IPS DF 6.9 (cell line): ENCODE data around the gene MAP2K7.

Source experiments
- DNase-seq: peaks from one replicate; pipeline ENCODE4 v3.0.0-alpha.2; 2013; ENCODE audit warnings: low read depth, low spot score
- H3K27ac ChIP-seq: one replicate; pipeline ENCODE4 v1.5.1; 2013; ENCODE audit warnings: low read length, control low read depth
- H3K27me3 ChIP-seq: 2 replicates; pipeline ENCODE4 v1.6.1; 2013; ENCODE audit warnings: mild to moderate bottlenecking, low read length; ENCODE audit not compliant: control insufficient read depth, insufficient read depth
- H3K36me3 ChIP-seq: 2 replicates; pipeline ENCODE4 v1.6.1; 2013; ENCODE audit warnings: low read length; ENCODE audit not compliant: control insufficient read depth, insufficient read depth
- H3K4me1 ChIP-seq: 2 replicates; pipeline ENCODE4 v1.6.1; 2013; ENCODE audit warnings: low read length; ENCODE audit not compliant: control insufficient read depth, insufficient read depth
- H3K4me3 ChIP-seq: 2 replicates; pipeline ENCODE4 v1.5.1; 2013; ENCODE audit warnings: mild to moderate bottlenecking, low read length
- H3K9me3 ChIP-seq: 2 replicates; pipeline ENCODE4 v1.6.1; 2013; ENCODE audit warnings: low read length, inconsistent platforms; ENCODE audit not compliant: control insufficient read depth, insufficient read depth
- WGBS: extraction: QIAGEN DNeasy Blood & Tissue Kit; methylation state at CpG from one replicate; pipeline ENCODE4 v1.1.7; 2013; ENCODE audit warnings: mixed read lengths, missing lambda C conversion rate; ENCODE audit not compliant: insufficient read length, insufficient coverage; 5-methylcytosine and 5-hydroxymethylcytosine counted together

The MAP2K7 gene

DNA sequence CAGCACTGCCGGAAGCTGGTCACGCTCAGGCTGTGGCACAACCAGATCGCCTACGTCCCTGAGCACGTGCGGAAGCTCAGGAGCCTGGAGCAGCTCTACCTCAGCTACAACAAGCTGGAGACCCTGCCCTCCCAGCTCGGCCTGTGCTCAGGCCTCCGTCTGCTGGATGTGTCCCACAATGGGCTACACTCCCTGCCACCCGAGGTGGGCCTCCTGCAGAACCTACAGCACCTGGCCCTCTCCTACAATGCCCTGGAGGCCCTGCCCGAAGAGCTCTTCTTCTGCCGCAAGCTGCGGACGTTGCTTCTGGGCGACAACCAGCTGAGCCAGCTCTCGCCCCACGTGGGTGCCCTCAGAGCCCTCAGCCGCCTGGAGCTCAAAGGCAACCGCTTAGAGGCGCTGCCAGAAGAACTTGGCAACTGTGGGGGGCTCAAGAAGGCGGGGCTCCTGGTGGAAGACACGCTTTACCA lies 3.2 kb upstream of the MAP2K7 start:
- no peak overlapping the region for H3K27ac ChIP-seq
- no peaks in the 10 kb centered on the region for H3K27me3 ChIP-seq
- no peaks in the 10 kb centered on the region for H3K9me3 ChIP-seq
- H3K4me3 ChIP-seq: no peak overlapping the region
- no CpG with 5 or more reads among the region's 21 CpGs for WGBS
- DNase-seq: no peak
- H3K4me1 ChIP-seq: no peaks in the 10 kb centered on the region
- H3K36me3 ChIP-seq: no peaks in the 10 kb centered on the region

DNA sequence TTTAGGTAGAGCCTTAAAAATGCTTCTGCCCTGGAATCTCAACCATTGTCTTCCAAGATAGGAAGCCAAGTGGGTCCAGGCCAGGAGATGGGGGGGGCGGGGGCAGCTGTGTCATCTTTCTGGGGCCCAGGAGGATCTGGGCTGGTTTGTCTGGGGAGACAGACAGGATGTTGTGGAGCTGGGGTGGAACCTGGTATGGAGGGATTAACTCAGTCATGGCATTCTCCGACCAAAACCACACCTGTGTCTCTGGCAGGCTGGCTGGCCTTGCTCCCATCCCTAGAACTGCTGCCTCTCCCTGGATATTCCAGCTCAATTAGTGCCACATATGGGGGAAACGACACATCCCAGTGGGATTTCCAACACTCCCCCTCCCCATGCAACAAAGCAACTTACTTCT lies 2.7 kb upstream of the MAP2K7 start:
- Histone ChIP-seq H3K4me3 (no peak overlapping the region), H3K27ac (no peak overlapping the region), H3K4me1 (no peaks in the 10 kb centered on the region), H3K27me3 (no peaks in the 10 kb centered on the region), H3K36me3 (no peaks in the 10 kb centered on the region), H3K9me3 (no peaks in the 10 kb centered on the region)
- WGBS: no CpG with 5 or more reads among the region's 3 CpGs
- no peak for DNase-seq

DNA sequence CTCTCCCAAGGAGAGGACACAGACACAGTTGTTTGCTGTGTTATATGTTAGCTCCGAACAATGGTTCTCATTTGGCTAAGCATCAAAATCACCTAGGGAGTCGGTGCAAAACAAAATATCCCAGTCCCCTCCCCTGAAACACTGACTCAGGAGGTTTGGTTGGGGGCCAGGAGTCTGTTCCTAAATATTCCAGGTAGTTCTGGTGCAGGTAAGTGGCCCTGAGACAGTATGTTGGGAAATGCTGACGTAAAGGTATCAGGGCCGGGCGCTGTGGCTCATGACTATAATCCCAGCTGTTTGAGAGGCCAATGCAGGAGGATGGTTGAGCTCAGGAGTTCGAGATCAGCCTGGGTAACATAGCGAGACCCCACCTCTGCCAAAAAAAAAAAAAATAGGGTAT lies 2.3 kb upstream of the MAP2K7 start:
- no CpG with 5 or more reads among the region's 7 CpGs for WGBS
- H3K36me3 ChIP-seq: no peaks in the 10 kb centered on the region
- H3K27me3 ChIP-seq: no peaks in the 10 kb centered on the region
- H3K4me1 ChIP-seq: no peaks in the 10 kb centered on the region
- H3K9me3 ChIP-seq: no peaks in the 10 kb centered on the region
- H3K4me3 ChIP-seq: no peak overlapping the region
- DNase-seq: no peak
- no peak overlapping the region for H3K27ac ChIP-seq

DNA sequence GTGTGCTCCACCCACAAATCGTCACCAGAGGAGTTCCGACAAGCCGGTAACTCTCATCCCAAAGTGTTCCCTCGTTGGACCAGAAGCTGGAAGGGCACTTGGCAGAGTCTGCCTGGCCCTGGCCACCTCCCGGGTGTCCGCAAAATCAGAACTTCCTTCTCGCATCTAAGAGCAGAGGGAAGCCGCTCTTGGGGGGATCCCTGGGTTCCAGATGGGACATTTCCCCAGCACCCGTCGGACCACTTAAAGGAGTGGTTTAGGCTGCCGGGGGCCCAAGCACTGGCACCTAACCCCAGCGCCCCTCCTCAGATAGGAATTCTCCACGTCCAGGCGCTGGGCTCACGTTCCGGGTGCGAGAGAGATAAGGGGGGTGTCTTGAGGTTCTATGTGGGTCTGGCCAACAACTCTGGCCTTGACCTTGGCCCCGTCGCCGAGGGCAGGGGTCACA lies 857 bp upstream of the MAP2K7 start:
- peaks cover 4% of the 10 kb centered on the region; the same call in 1 of the 2 replicates for H3K36me3 ChIP-seq
- peak overlapping the region; percentile 28; the same call in 1 of the 2 replicates for H3K4me3 ChIP-seq
- no CpG with 5 or more reads among the region's 20 CpGs for WGBS
- no peaks in the 10 kb centered on the region for H3K27me3 ChIP-seq
- H3K4me1 ChIP-seq: no peaks in the 10 kb centered on the region
- H3K9me3 ChIP-seq: no peaks in the 10 kb centered on the region
- DNase-seq: no peak
- H3K27ac ChIP-seq: no peak overlapping the region

DNA sequence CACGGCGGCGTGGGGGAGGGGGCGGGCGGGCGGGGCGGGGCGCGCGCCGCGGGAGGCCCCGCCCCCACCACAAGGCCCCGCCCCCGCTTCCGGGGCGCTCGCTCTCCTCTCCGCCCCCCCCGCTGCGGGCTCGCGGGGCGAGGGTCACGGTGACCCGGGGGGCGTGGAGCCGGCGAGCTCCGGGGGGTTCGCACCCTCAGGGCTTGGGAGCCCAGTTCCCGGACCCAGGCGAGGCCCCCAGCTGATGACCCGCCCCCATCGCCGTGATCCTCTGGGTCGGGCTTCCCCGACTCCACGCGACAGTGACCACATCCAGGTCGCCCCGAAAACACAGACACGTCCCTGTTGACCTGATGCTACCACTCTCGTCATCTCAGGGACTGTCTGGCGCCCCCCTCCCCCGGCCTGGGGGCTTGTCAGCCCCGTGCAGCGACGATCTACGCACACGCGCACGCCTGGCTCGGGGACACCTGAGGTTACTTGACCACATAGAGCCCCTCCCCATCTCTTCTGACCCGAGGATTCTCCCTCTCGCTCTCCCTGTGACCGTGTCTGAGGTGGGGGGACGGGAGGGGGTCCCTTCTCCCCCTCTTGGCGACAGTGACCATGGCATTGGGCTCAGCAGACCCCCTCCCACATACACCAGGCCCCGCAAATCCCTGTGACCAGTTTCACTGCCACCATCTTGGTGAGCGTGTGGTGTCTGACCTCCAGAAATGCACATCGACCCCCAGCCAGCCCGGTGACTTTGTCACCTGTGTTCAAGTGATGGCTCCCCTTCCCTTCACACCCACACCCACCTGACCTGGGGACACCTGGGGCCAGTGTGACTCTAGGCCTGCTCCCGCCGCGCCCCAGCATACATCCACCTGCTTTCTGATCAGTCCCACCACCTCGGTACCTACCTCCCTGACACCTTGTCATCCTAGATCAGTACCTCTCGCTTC lies 670 bp downstream of the MAP2K7 start:
- no peak for DNase-seq
- Histone ChIP-seq H3K36me3 (peaks cover 7% of the 10 kb centered on the region; the same call in 1 of the 2 replicates), H3K27me3 (no peaks in the 10 kb centered on the region), H3K9me3 (no peaks in the 10 kb centered on the region), H3K27ac (no peak overlapping the region), H3K4me3 (peak overlapping the region; percentile 61), H3K4me1 (no peaks in the 10 kb centered on the region)
- no CpG with 5 or more reads among the region's 68 CpGs for WGBS

DNA sequence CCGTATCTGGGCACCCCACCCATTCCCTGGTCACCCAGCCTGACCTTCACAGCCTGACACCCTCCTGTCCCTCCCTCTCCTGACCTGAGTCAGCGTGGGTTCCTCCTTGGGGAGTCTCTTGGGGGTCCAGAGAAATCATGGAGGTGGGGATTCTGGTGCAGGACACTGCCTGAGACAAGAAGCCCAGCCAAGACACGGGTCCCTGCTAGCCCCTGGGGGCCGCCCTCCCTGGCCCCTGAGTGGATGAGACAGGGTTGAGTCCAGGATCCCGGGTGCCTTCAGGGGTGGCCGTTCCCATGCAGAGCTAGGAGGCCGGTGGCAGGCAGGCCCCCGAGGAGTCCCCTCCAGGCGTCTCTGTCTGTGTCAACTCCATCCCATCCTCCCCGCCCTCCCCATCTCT lies 1.6 kb downstream of the MAP2K7 start:
- no peak overlapping the region for H3K4me3 ChIP-seq
- no peak for DNase-seq
- no peak overlapping the region for H3K27ac ChIP-seq
- H3K27me3 ChIP-seq: no peaks in the 10 kb centered on the region
- H3K9me3 ChIP-seq: no peaks in the 10 kb centered on the region
- peaks cover 10% of the 10 kb centered on the region for H3K36me3 ChIP-seq
- WGBS: no CpG with 5 or more reads among the region's 10 CpGs
- no peaks in the 10 kb centered on the region for H3K4me1 ChIP-seq

DNA sequence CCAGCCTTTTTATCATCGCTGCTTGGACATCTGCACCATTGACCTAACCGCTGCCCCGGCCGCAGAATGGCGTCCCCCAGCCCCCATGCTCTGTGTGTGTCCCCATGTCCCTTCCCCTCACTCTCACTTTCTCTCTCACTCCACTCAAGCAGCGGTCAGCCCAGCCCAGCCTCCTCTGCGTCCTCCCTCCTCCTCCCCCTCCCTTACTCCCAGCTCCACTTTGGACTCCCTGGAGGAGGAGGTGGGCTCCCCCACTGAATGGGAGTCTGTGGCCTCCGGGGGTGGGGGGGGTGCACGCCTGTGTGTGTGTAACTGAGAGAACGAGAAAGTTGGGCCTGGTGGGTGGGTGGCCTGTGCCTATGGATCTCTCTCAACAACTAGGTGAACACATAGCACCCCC lies 2.2 kb downstream of the MAP2K7 start:
- WGBS: no CpG with 5 or more reads among the region's 10 CpGs
- no peak for DNase-seq
- Histone ChIP-seq H3K4me3 (no peak overlapping the region), H3K9me3 (no peaks in the 10 kb centered on the region), H3K36me3 (peaks cover 16% of the 10 kb centered on the region), H3K27ac (no peak overlapping the region), H3K27me3 (no peaks in the 10 kb centered on the region), H3K4me1 (no peaks in the 10 kb centered on the region)

DNA sequence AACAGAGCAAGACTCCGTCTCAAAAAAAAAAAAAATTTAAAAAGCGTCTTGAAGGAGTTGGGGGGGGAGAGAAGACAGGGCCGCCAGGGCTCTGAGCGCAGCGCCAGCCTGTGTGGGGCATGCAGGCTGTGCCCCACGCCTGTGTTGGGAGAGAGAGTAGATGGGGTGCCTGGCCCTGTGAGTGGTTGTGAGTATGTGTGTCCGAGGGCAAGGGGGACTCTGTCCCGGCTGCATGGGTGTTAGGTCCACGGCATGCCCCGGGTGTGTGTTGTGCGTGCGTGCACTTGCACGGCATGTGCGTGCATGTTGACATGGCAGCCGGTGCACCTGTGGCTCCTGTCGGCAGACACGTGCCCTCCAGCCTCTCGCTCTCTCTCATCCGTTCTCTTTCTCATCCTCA lies 3.4 kb downstream of the MAP2K7 start:
- no CpG with 5 or more reads among the region's 19 CpGs for WGBS
- Histone ChIP-seq H3K4me3 (no peak overlapping the region), H3K36me3 (peaks cover 27% of the 10 kb centered on the region), H3K9me3 (no peaks in the 10 kb centered on the region), H3K27me3 (no peaks in the 10 kb centered on the region), H3K4me1 (no peaks in the 10 kb centered on the region), H3K27ac (no peak overlapping the region)
- DNase-seq: no peak

DNA sequence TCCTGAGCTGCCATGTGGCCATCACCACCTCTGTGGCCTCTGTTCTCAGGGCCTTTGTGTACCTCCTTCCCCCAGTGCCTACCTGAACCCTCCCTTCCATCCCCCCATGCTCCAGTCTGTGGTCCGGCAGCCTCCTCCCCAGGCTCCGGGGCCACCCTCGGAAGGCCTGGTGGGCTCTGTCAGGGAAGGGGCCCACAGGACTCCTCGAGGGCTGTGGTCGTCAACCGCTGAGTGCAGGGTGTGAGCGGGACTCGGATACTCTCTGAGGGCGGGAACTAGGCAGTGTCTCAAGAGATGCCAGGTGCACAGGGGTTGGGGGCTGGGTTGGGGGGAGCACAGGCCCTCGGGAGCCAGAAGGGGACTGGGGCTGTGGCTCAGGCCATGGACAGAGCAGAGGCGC lies 3.9 kb downstream of the MAP2K7 start:
- Histone ChIP-seq H3K4me1 (no peaks in the 10 kb centered on the region), H3K27me3 (no peaks in the 10 kb centered on the region), H3K4me3 (no peak overlapping the region), H3K9me3 (no peaks in the 10 kb centered on the region), H3K36me3 (peaks cover 30% of the 10 kb centered on the region), H3K27ac (no peak overlapping the region)
- WGBS: no CpG with 5 or more reads among the region's 11 CpGs
- no peak for DNase-seq

DNA sequence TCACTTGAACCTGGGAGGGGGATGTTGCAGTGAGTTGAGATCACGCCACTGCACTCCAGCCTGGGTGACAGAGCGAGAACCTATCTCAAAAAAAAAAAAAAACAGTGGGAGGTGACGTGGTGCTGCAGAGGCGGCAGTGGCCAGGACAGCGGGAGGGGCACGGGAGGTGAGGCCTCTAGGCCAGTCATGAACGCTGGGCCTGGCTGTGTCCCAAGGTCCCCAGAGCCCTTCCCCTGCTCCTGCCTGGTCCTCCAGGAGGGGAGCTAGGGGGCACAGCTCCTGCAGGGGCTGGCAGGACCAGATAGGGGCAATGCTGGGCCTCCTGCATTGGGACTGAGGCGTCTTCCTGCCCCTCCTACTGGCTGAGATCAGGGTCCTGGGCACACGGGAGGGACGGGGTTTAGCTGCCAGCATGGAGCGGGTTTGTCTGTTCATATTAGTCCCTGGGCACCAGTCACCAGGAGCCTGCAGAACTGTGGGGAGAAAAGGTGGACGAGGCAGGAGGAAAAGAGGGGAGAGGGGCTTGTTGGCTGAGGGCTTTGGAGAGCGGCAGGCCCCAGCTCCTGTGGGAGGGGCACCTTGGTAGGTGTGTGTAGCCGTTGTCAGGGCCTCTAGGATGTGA lies 4.5 kb downstream of the MAP2K7 start:
- peaks cover 32% of the 10 kb centered on the region for H3K36me3 ChIP-seq
- H3K27me3 ChIP-seq: no peaks in the 10 kb centered on the region
- no CpG with 5 or more reads among the region's 14 CpGs for WGBS
- no peaks in the 10 kb centered on the region for H3K4me1 ChIP-seq
- no peak for DNase-seq
- H3K27ac ChIP-seq: no peak overlapping the region
- no peaks in the 10 kb centered on the region for H3K9me3 ChIP-seq
- no peak overlapping the region for H3K4me3 ChIP-seq
